ENCODE measurements around the gene C19orf38. TPM values are rescaled to one million over a fixed set of nuclear protein-coding genes. Genes with fewer than 3 reads are reported as not detected.

The C19orf38 gene
- polyA plus RNA-seq, 1 of the 3 experiments (the other 2 are of a cell fraction): 0.15 TPM

DNA sequence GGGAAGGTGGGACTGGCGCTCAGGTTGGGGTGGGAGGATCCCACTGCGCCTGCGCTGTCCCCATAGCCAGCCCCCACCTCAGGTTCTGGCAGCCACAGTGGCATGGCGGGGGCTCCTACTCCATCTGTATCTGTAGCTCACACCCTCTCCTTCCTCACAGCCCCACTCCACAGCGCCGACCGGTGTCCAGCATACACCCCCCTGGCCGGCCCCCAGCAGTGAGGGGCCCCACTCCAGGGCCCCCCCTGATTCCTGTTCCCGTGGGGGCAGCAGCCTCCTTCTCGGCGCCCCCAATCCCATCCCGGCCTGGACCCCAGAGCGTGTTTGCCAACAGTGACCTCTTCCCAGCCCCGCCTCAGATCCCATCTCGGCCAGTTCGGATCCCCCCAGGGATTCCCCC, 18.2 kb upstream of the C19orf38 start:
- Histone ChIP-seq H3K9ac (no peak overlapping the region), H3K27me3 (ENCODE audit: insufficient read depth) (no peaks in the 10 kb centered on the region), H3K36me3 (replicated peaks in 1 of 2; ENCODE audit: control insufficient read depth in 1 of 2, insufficient read depth in 2 of 2, low read length in 1 of 2) (peaks cover 14 to 27% of the 10 kb centered on the region in 2 experiments), H3F3A (replicated peaks; ENCODE audit: insufficient read depth) (peaks cover 10% of the 10 kb centered on the region), H3K79me2 (ENCODE audit: insufficient read depth) (0 out of 2 replicates have a peak, but pooled peaks cover 5% of the 10 kb centered on the region), H3K27ac (ENCODE audit: low read depth in 2 of 2, low read length in 1 of 2) (no peak overlapping the region), H3K4me3 (ENCODE audit: low read depth in 2 of 2, low read length in 1 of 2) (no peak overlapping the region), H3K4me2 (no peak overlapping the region), H3K9me2 (no peaks in the 10 kb centered on the region), H2AFZ (ENCODE audit: low read depth) (no peak overlapping the region), H3K4me1 (ENCODE audit: control insufficient read depth in 1 of 2, insufficient read depth in 2 of 2, low read depth in 1 of 2, low read length in 1 of 2) (peaks cover 0 to 3% of the 10 kb centered on the region in 2 experiments; a peak in 1 of 4 replicates), H4K20me1 (ENCODE audit: insufficient read depth) (no peaks in the 10 kb centered on the region), H3K9me3 (no peaks in the 10 kb centered on the region)
- WGBS (ENCODE audit: low lambda C conversion rate): 97% methylated on average over 9 of the region's 16 CpGs
- peak; percentile 14 for DNase-seq
- TF ChIP-seq POLR2AphosphoS5 (IDR thresholded peaks at IDR 0.05; ENCODE audit: low read depth, low read length) (no peak), RCOR1 (IDR thresholded peaks at IDR 0.05; ENCODE audit: low read length) (no peak), JUND (IDR thresholded peaks at IDR 0.05) (no peak), FOXJ3 (CRISPR knock-in tag; IDR thresholded peaks at IDR 0.05) (no peak), GATA2 (CRISPR knock-in tag; IDR thresholded peaks at IDR 0.05) (no peak)
- TF ChIP-seq, protein P1, sequence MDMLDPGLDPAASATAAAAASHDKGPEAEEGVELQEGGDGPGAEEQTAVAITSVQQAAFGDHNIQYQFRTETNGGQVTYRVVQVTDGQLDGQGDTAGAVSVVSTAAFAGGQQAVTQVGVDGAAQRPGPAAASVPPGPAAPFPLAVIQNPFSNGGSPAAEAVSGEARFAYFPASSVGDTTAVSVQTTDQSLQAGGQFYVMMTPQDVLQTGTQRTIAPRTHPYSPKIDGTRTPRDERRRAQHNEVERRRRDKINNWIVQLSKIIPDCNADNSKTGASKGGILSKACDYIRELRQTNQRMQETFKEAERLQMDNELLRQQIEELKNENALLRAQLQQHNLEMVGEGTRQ (IDR thresholded peaks at IDR 0.05; ENCODE audit: borderline replicate concordance, low read depth, low read length): no peak
- TF ChIP-seq, protein P2, sequence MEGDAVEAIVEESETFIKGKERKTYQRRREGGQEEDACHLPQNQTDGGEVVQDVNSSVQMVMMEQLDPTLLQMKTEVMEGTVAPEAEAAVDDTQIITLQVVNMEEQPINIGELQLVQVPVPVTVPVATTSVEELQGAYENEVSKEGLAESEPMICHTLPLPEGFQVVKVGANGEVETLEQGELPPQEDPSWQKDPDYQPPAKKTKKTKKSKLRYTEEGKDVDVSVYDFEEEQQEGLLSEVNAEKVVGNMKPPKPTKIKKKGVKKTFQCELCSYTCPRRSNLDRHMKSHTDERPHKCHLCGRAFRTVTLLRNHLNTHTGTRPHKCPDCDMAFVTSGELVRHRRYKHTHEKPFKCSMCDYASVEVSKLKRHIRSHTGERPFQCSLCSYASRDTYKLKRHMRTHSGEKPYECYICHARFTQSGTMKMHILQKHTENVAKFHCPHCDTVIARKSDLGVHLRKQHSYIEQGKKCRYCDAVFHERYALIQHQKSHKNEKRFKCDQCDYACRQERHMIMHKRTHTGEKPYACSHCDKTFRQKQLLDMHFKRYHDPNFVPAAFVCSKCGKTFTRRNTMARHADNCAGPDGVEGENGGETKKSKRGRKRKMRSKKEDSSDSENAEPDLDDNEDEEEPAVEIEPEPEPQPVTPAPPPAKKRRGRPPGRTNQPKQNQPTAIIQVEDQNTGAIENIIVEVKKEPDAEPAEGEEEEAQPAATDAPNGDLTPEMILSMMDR (IDR thresholded peaks at IDR 0.05): no peak
- ChIA-PET POLR2A (interaction anchor here (1.7 kb wide), 1 partner anchor 9 kb away, joined by 5 read pairs; no protein-coding TSS in a partner anchor), CTCF (interaction anchor here (1.1 to 2.4 kb wide), 3 partner anchors 13 to 60 kb away, joined by 3 to 9 read pairs (median 5); no protein-coding TSS in a partner anchor)

DNA sequence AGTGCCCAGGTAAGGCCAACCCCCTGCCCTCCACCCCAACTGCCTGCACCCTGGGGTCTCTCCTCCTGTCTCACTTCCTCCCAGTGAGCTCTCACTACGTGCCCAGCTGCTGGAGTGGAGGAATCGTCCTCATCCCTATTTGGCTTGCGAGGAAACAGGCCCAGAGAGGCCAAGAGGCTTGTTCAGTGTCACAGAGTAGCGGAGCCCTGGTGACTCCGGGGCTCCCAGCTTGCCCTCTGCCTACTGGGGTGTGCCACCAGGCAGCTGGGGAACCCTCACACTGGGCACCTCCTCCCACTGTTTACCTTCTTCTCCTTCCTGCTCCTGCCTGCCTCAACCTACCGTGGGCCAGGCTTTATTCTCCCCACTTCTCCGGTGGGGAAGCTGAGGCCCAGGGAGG, 17.8 kb upstream of the C19orf38 start:
- no peak overlapping the region for H3K4me2 ChIP-seq
- H3K9ac ChIP-seq: no peak overlapping the region
- ChIA-PET CTCF (interaction anchor here (1.1 to 2.4 kb wide), 2 partner anchors 13 to 34 kb away, joined by 3 to 9 read pairs (median 7); no protein-coding TSS in a partner anchor), POLR2A (interaction anchor here (1.7 kb wide), 1 partner anchor 9 kb away, joined by 5 read pairs; no protein-coding TSS in a partner anchor)
- peaks cover 14 to 27% of the 10 kb centered on the region in 2 experiments for H3K36me3 ChIP-seq (replicated peaks in 1 of 2; ENCODE audit: control insufficient read depth in 1 of 2, insufficient read depth in 2 of 2, low read length in 1 of 2)
- TF ChIP-seq, protein P3, sequence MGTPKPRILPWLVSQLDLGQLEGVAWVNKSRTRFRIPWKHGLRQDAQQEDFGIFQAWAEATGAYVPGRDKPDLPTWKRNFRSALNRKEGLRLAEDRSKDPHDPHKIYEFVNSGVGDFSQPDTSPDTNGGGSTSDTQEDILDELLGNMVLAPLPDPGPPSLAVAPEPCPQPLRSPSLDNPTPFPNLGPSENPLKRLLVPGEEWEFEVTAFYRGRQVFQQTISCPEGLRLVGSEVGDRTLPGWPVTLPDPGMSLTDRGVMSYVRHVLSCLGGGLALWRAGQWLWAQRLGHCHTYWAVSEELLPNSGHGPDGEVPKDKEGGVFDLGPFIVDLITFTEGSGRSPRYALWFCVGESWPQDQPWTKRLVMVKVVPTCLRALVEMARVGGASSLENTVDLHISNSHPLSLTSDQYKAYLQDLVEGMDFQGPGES (IDR thresholded peaks at IDR 0.05; ENCODE audit: low read depth, low read length): no peak
- TF ChIP-seq, protein P4, sequence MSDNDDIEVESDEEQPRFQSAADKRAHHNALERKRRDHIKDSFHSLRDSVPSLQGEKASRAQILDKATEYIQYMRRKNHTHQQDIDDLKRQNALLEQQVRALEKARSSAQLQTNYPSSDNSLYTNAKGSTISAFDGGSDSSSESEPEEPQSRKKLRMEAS (IDR thresholded peaks at IDR 0.05; ENCODE audit: low read depth): no peak
- no peak for DNase-seq
- no peaks in the 10 kb centered on the region for H3K27me3 ChIP-seq (ENCODE audit: insufficient read depth)
- H3K4me1 ChIP-seq (ENCODE audit: control insufficient read depth in 1 of 2, insufficient read depth in 2 of 2, low read depth in 1 of 2, low read length in 1 of 2): peaks cover 0 to 6% of the 10 kb centered on the region in 2 experiments; a peak in 1 of 4 replicates
- H3F3A ChIP-seq (replicated peaks; ENCODE audit: insufficient read depth): peaks cover 10% of the 10 kb centered on the region
- H3K9me3 ChIP-seq: no peaks in the 10 kb centered on the region
- H2AFZ ChIP-seq (ENCODE audit: low read depth): no peak overlapping the region
- H3K27ac ChIP-seq (ENCODE audit: low read depth in 2 of 2, low read length in 1 of 2): no peak overlapping the region
- no peaks in the 10 kb centered on the region for H3K9me2 ChIP-seq
- H4K20me1 ChIP-seq (ENCODE audit: insufficient read depth): no peaks in the 10 kb centered on the region
- 0 out of 2 replicates have a peak, but pooled peaks cover 10% of the 10 kb centered on the region for H3K79me2 ChIP-seq (ENCODE audit: insufficient read depth)
- H3K4me3 ChIP-seq (ENCODE audit: low read depth in 2 of 2, low read length in 1 of 2): no peak overlapping the region
- 96% methylated on average over 5 of the region's 7 CpGs for WGBS (ENCODE audit: low lambda C conversion rate)
